ENCODE data around the gene AQP12B.

The AQP12B gene

DNA sequence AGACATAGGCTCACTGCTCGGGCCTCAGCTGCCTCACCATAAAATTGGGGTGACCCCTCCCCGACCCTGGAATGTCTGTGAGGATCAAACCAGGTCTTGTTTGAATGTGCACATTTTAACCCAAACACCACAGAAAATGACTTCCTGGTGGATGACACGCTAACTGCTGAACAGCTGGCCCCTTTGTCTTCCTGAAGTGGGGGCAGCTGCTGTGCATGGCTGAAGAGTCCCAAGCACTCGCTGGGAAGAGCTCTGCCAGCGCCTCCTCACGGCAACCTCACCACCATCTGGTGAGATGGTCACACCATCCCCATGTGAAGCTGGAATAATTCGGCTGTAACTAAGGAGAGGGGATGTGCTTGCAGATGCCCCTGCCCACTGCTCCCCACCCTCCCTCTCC lies 43.0 kb upstream of the AQP12B start:
- peaks cover 55% of the 10 kb centered on the region for H3K4me1 ChIP-seq
- H3K4me2 ChIP-seq, result peak overlapping the region; percentile 52
- H3K27ac ChIP-seq, result peak overlapping the region; percentile 66
- no peaks in the 10 kb centered on the region for H3K9me3 ChIP-seq
- TF ChIP-seq Cebpa-rat (IDR thresholded peaks at IDR 0.05), result no peak
- 0 out of 2 replicates have a peak, but pooled peaks cover under 1% of the 10 kb centered on the region for H4K20me1 ChIP-seq
- H3K9ac ChIP-seq, result no peak overlapping the region
- H3K36me3 ChIP-seq, result no peaks in the 10 kb centered on the region
- no peaks in the 10 kb centered on the region for H3K27me3 ChIP-seq
- H3K4me3 ChIP-seq, result no peak overlapping the region

DNA sequence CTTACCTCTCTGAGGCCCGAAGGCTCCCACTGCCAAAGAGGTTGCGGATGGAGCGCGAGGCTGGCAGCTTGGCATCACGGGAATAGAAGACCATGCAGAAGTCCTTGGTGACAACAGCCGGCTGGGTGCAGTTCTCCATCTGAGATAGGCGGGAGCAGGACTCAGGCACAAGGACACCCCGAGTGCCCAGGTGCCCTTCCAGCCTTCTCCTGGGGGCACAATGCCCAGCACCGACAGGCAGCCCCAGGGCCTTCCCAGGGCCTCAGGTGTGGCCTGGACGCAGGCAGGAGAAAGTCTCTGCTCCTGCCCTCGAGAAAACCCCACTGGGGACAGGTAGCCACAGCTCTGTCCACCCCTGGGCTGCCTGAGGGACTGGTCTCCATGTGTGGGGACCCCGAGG lies 42.6 kb upstream of the AQP12B start:
- Histone ChIP-seq H3K4me1 (peaks cover 51% of the 10 kb centered on the region), H3K9ac (no peak overlapping the region), H3K9me3 (no peaks in the 10 kb centered on the region), H3K36me3 (no peaks in the 10 kb centered on the region), H3K27me3 (no peaks in the 10 kb centered on the region), H4K20me1 (no peaks in the 10 kb centered on the region), H3K27ac (peak overlapping the region; percentile 66), H3K4me3 (no peak overlapping the region), H3K4me2 (peak overlapping the region; percentile 52)
- no peak for TF ChIP-seq Cebpa-rat (IDR thresholded peaks at IDR 0.05)

DNA sequence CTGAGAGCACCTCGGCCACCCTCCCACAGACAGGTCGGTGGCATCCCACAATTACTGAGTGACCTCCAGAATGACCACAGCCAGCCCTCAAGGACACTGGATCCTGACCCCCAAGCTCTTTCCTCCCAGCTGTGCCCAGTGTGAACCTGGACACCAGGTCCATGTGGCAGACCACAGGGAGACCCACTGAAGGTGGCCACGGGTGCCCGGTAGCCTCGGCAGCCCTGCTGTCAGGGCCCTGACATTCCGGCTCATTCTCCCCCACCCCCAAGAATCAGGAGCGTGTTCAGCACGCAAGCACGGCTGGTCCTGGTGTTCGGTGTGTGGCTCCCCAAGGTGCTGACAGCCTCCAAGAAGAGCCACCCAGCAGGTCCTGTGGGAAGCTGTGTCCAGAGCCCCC lies 41.7 kb upstream of the AQP12B start:
- Histone ChIP-seq H3K9me3 (no peaks in the 10 kb centered on the region), H3K4me2 (no peak overlapping the region), H3K27me3 (no peaks in the 10 kb centered on the region), H3K9ac (no peak overlapping the region), H3K36me3 (no peaks in the 10 kb centered on the region), H3K4me1 (peaks cover 43% of the 10 kb centered on the region), H3K27ac (no peak overlapping the region), H3K4me3 (no peak overlapping the region), H4K20me1 (no peaks in the 10 kb centered on the region)
- no peak for TF ChIP-seq Cebpa-rat (IDR thresholded peaks at IDR 0.05)

DNA sequence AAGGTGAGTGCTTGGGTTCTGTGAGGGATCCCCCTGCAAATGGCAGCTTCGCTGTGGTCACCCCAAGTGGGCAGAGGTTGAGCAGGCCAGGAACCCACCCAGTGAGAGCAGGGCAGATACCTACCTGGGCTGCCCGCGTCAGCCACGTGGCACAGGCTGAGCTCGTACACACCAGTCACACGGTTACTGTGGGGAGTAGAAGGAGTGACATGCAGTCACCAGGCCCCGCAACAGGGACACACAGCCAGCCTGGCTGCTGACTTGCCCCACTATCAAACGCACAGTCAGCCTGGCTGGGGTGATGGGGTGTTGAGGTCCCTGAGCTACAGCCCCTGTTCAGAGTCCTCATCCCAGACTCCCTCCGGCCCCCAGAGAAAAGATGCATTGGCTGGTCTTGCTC lies 41.2 kb upstream of the AQP12B start:
- no peaks in the 10 kb centered on the region for H3K9me3 ChIP-seq
- H3K4me3 ChIP-seq, result no peak overlapping the region
- peaks cover 40% of the 10 kb centered on the region for H3K4me1 ChIP-seq
- H3K27ac ChIP-seq, result 0 out of 2 replicates have a peak overlapping the region, but pooled peaks have one; percentile 18
- TF ChIP-seq Cebpa-rat (IDR thresholded peaks at IDR 0.05), result no peak
- no peak overlapping the region for H3K4me2 ChIP-seq
- H3K9ac ChIP-seq, result no peak overlapping the region
- H3K27me3 ChIP-seq, result no peaks in the 10 kb centered on the region
- H4K20me1 ChIP-seq, result no peaks in the 10 kb centered on the region
- H3K36me3 ChIP-seq, result no peaks in the 10 kb centered on the region

DNA sequence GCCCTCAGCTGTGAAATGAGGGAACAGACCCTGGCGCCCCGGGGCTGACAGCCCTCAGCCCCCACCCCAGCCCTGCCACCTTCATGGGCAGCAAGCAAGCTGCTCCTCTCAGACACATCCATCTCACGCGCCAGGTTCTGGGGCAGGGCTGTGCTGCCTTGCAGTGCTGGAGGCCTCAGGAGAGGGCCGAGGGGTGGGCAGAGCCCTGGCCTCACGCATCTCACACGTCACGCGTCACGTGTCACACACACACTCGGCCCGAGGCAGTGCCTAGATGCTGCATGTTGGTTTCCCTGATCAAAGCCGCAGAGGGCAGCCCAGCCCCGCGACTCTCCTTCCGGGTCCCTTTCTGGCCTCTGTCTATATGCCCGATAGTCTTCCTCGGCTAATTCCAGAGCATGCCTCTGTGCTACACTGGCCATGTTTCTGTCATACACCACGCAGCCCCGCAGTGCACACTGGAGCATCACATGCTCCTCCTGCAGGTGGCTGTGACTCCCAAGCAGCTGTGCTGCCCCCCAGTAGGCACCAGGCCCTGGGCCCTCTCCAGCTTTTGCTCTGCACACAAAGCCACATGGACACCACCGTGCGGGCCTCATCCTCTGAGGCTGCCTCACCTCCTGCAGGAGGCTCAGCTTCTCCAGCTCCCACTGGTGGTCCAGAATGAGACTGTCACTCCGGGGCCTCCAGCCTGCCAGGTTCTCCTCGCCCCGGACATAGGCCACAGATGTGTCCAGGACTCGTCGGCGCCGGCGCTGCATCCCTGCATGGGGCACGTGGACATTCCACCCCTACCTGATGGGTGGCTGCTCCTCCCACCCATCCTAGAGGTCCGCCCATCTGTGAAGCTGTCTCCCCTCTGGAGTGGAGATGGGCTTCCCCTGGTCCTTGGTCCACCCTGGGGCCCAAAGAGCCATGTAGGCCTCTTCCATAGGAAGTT lies 40.4 kb upstream of the AQP12B start:
- Histone ChIP-seq H3K4me3 (no peak overlapping the region), H3K4me1 (peaks cover 40% of the 10 kb centered on the region), H3K9me3 (no peaks in the 10 kb centered on the region), H4K20me1 (no peaks in the 10 kb centered on the region), H3K27ac (no peak overlapping the region), H3K4me2 (no peak overlapping the region), H3K9ac (no peak overlapping the region), H3K27me3 (no peaks in the 10 kb centered on the region), H3K36me3 (no peaks in the 10 kb centered on the region)
- no peak for TF ChIP-seq Cebpa-rat (IDR thresholded peaks at IDR 0.05)

DNA sequence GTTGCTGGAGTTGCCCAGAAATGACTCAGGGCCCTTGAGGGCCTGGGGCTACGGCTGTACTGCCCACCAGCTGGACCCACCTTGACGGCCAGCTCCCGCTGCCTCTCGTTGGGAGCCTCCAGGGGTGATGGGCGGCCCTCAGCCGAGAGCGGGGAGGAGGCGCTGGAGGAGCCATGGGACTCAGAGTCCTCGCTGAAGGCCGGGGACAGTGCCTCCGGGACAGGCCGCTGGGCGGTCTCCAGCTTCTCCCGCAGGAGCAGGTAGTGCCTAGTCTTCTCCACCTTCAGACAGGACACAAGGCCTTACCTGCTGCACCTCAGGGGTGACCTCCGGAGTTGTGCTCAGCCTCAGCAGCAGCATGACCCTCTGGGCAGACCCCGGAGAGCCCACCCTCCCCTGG lies 39.7 kb upstream of the AQP12B start:
- Histone ChIP-seq H3K36me3 (no peaks in the 10 kb centered on the region), H3K27me3 (no peaks in the 10 kb centered on the region)

DNA sequence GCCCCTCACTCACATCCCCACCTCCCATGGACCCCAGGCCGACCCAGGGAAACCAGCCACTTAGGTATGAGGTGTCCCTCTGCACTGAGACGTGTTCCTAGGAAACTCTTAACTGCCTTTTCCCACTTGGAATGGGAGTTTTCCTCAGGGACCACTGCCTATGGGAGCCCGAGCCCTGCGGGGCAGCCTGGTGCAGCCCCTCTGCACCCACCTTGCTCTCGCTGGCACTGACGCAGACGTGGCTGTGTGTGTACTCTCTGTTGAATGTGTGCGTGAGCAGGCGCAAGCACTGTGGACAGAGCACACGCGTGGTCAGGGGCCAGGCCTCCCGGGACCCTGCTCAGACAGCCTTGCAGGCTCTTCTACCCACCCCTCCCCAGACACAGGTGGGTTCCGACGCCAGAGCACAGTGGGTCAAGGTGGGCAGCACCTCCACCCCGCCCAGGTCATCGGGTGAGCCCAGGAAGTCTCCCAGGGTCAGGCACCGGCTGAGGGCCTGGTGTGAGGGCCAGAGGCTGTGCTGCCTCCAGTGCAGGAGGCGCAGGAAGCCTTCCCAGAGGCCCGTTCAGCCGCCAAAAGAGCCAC lies 39.0 kb upstream of the AQP12B start:
- Histone ChIP-seq H3K4me1 (peaks cover 40% of the 10 kb centered on the region), H3K4me2 (no peak overlapping the region), H3K36me3 (no peaks in the 10 kb centered on the region), H3K9me3 (no peaks in the 10 kb centered on the region), H3K9ac (no peak overlapping the region), H3K4me3 (no peak overlapping the region), H4K20me1 (no peaks in the 10 kb centered on the region), H3K27ac (no peak overlapping the region), H3K27me3 (no peaks in the 10 kb centered on the region)
- TF ChIP-seq Cebpa-rat (IDR thresholded peaks at IDR 0.05), result no peak

More for the DNA sequence above, 39.7 kb upstream of the AQP12B start:
- no peak overlapping the region for H3K4me3 ChIP-seq
- no peak overlapping the region for H3K4me2 ChIP-seq
- TF ChIP-seq Cebpa-rat (IDR thresholded peaks at IDR 0.05), result no peak
- H3K9ac ChIP-seq, result no peak overlapping the region
- H4K20me1 ChIP-seq, result no peaks in the 10 kb centered on the region
- H3K4me1 ChIP-seq, result peaks cover 40% of the 10 kb centered on the region
- no peak overlapping the region for H3K27ac ChIP-seq
- H3K9me3 ChIP-seq, result no peaks in the 10 kb centered on the region

DNA sequence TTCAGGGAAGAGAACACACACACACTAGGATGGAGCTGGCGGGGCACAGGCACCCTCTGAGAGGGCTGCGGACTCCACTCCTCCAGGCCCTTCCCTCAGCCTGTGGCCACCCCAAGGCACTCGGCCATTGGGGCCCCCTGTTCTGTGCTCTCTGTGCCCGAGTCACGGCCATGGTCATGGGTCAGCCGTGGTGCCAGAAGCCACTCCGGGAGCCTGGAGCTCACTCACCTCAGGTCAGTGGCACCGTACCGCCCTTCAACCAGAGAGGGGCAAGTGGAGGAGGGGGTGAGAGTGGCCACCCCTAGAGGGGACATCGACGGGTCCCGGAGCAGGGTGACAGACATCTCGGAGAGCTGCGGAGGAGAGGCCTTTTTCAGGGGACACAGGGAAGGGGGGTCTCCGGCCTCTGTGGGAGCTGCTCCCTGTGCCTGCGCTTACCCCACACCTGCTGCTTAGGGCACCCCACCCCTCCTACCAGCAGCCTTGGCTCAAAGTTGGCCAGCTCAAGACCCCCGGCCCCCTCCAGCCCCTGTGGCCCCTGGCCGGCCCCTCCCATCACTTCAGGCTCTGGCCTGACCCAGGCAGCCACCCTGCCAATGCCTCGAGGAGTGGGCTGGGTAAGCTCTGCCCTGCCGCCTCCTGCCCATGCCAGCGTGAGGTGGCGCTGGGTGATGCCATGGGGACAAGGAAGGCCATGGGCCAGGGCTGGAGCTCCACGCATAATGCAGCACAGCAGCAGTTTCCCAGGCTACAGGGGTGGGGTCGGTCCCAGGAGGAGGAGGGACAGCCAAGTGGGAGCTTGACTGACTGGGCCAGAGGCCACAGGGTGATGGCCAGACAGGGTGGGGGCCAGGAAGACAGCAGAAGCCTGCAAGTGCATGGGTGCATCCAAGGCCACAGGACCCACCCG lies 38.3 kb upstream of the AQP12B start:
- H3K27me3 ChIP-seq, result no peaks in the 10 kb centered on the region
- H3K9ac ChIP-seq, result no peak overlapping the region
- no peak for TF ChIP-seq Cebpa-rat (IDR thresholded peaks at IDR 0.05)
- no peaks in the 10 kb centered on the region for H3K36me3 ChIP-seq
- H4K20me1 ChIP-seq, result no peaks in the 10 kb centered on the region
- H3K4me3 ChIP-seq, result no peak overlapping the region
- no peaks in the 10 kb centered on the region for H3K9me3 ChIP-seq
- H3K27ac ChIP-seq, result no peak overlapping the region
- H3K4me1 ChIP-seq, result peaks cover 37% of the 10 kb centered on the region
- H3K4me2 ChIP-seq, result no peak overlapping the region

DNA sequence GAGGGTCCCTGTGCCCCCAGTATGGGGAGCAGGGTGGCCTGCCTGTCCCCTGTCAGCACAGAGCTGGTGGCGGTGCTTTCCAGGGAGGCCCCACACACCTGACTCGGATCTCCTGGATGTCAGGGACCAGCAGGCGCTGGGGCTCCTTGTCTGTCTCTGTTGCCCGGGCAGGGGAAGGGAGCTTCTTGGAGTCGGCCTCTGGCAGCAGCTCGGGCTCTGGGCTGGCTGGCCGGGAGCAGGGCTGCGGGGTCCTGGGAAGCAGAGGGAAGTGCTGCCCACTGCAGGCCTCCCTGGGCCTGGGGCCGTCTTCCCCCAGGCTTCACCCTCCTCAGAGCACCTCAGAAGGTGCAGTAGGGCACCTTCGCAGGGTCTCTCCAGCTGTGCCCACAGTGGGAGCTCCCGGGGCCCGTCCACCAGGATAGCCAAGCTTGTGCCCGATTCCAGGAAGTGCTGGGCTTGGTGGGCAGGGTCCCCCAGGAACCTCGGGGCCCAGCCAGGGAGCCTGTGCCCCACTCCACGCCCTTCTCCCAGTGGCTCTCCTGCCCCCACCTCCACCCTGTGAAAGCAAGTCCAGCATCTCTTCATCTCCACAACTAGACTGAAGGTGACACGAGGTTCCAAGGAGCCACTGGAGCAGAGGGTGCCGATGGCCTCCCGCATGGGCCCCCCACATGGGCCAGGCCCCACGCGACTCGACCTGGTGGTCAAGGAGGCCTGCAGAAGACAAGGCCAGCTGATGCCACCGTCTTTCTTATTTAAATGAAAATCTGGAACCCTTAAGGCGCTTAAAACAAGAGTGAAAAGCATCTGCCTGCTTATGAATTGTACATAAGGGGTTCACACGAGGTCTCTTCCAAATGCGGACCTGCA lies 37.2 kb upstream of the AQP12B start:
- H3K27ac ChIP-seq, result no peak overlapping the region
- no peak for TF ChIP-seq Cebpa-rat (IDR thresholded peaks at IDR 0.05)
- no peaks in the 10 kb centered on the region for H3K36me3 ChIP-seq
- peaks cover 27% of the 10 kb centered on the region for H3K4me1 ChIP-seq
- H3K27me3 ChIP-seq, result no peaks in the 10 kb centered on the region
- no peak overlapping the region for H3K4me3 ChIP-seq
- no peak overlapping the region for H3K9ac ChIP-seq
- no peak overlapping the region for H3K4me2 ChIP-seq
- no peaks in the 10 kb centered on the region for H3K9me3 ChIP-seq
- H4K20me1 ChIP-seq, result no peaks in the 10 kb centered on the region
